Hindlimb muscle (tissue), 1 donor: ENCODE results near the gene LTBP1. TPM values are rescaled to one million over a fixed set of nuclear protein-coding genes. Genes with fewer than 3 reads are reported as not detected.
"Not testable (repeated sequence)": the region's sequence is repeated elsewhere in the genome, so short reads cannot be mapped to it uniquely, and the experiment has no call there.

Experiments used
- DNase-seq: peaks from one replicate; pipeline ENCODE4 v3.0.0-alpha.2; 2013
- polyA plus RNA-seq: library from polyadenylated mRNA; unstranded; fragments of 120-200 nt; gene quantifications from one replicate; pipeline ENCODE4 v1.2.1, GENCODE V29; 2013; ENCODE audit not compliant: insufficient read length

LTBP1 gene
- polyA plus RNA-seq, result 43.3 TPM

GRCh38 chr2:32946314-32947075, at the start of gene LTBP1:
Gene LTBP1 (plus strand): TSS chr2:32946953. CDS start chr2:32947325, 372 bp downstream.
- DNase-seq, result peak; percentile 74

DNA sequence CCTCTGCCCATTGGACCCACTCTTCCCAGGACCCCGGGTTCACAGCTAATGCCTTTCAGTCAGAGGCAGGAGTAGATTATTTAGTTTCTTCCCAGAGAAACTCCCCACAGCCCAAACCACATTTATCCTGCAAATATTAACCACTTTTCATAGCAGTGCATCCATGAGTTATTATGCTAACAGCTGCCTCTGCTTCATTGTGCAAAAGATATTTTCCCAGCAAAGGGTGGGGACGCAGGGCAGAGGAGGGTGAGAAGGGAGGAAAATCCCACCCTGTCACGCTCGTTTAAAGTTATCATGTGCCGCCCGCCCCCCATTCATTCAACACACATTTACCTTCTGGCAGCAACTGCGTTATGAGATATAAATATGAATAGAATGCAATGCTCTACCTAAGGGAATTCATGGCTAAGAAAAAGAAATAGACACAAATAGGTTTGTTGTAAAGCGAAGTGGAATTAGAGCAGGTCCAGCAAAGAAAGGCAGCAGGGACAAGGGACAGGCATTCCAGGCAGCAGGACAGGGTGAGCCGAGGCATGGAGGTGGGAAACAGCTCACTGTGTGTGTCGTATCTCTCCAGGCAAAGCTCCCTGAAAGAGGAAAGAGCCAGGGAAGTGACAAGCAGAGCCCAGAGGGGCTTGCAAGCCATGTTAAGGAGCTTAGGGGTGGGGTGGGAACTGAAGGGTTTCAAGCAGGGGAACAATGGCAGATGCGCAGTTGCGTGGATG, 46.3 kb upstream of the LTBP1 start:
- no peak for DNase-seq

DNA sequence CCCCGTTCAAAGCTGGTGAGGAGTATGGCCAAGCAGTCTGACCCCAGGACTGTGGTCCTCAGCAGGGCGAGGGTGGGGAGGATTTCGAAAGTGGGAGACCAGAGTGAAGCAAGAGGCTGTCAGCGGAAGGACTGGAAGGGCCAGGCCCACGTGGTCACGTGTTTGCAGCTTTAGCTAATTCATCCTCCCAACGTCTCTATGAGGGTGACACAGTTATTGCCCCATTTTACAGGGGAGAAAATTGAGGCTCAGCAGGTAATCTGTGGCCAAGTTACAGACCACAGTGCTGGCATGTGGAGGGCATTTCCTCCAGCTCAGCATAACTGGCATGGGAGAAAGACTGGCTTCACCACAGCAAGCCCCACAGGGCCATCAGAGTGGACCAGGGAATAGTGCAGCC, 45.4 kb upstream of the LTBP1 start:
- no peak for DNase-seq

GRCh38 chr2:32902174-32902573, 44.6 kb upstream of the LTBP1 start:
- no peak for DNase-seq

GRCh38 chr2:32902986-32903385, 43.8 kb upstream of the LTBP1 start:
- no peak for DNase-seq

- DNase-seq, result no peak
Measured at GRCh38 chr2:32904074-32904473, 42.7 kb upstream of the LTBP1 start.

GRCh38 chr2:32904751-32905150, 42.0 kb upstream of the LTBP1 start:
- DNase-seq, result no peak

DNA sequence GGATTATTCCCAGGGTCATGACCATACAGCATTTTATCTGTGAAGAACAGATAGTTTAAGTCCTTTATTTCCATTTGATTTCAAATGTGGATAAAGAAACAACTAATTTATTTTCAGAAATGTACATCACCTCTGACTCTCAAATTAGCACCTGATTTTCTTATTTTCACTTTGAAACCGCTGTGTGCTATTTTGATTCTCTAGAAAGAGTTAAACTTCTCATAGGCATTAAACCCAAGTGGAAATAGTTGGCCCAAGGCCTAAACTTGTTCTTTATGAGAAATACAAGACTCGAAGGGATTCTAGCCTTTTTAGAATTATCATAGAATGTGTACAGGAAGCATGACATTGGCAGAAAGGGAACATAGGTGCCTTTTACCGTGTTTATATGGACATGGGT, 41.5 kb upstream of the LTBP1 start:
- no peak for DNase-seq

GRCh38 chr2:32910883-32911598, 35.7 kb upstream of the LTBP1 start:
- no peak for DNase-seq

GRCh38 chr2:32915694-32916093, 31.1 kb upstream of the LTBP1 start:
- DNase-seq, result no peak

GRCh38 chr2:32918774-32919173, 28.0 kb upstream of the LTBP1 start:
- no peak for DNase-seq

GRCh38 chr2:32919901-32920300, 26.9 kb upstream of the LTBP1 start:
- not testable (repeated sequence) for DNase-seq

DNA sequence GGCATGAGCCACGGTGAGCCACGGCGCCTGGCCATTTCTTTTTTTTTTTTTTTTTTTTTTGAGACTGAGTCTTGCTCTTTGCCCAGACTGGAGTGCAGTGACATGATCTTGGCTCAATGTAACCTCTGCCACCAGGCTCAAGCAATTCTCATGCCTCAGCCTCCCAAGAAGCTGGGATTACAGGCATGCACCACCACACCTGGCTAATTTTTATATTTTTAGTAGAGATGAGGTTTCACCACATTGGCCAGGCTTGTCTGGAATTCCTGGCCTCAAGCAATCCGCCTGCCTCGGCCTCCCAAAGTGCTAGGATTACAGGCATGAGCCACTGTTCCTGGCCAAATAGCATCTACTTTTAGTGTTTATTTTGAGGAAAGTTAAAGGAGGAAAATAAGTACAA, 25.3 kb upstream of the LTBP1 start:
- not testable (repeated sequence) for DNase-seq

DNA sequence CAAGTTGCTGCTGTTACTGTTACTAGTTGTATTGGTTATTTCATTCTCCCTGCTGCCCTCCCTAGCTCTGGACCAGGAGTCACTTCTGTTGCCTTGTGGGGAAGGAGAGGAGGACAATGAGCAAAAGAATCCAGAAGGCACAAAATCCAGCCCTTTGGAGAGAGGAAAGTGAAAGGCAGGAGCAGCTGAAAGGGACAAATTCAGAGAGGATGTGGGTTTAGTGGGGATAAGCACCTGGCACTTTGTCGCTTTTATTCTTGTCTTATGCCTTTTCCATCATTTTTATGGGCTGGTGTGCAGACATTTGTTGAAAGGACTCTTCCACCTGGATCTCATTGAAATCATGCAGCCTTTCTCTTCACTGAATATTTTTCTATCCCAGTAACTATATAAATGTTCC, 24.3 kb upstream of the LTBP1 start:
- no peak for DNase-seq

- no peak for DNase-seq
Measured at GRCh38 chr2:32923109-32923508, 23.6 kb upstream of the LTBP1 start.

- no peak for DNase-seq
Measured at GRCh38 chr2:32925283-32925815, 21.4 kb upstream of the LTBP1 start.

GRCh38 chr2:32925976-32926707, 20.6 kb upstream of the LTBP1 start:
- DNase-seq, result no peak

GRCh38 chr2:32926708-32927084, 20.1 kb upstream of the LTBP1 start:
- DNase-seq, result no peak

DNA sequence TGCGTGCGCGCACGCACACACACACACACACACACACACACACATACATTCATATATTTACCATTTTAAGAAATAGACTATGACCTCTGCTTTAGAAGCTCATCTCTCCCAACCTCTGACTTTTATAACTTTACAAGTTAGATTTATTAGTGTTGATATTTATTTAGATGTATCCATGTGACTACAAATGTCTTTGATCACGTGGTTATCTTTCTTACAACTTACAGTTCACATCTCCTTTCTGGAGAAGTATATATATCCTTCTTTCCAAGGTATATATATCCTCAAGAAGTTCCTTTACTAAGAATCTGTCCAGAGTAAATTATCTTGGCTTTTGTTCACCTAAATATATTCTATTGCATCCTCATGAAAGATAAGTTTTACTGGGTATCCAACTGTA, 16.3 kb upstream of the LTBP1 start:
- no peak for DNase-seq

- no peak for DNase-seq
Measured at GRCh38 chr2:32931519-32931918, 15.2 kb upstream of the LTBP1 start.

- DNase-seq, result no peak
Measured at GRCh38 chr2:32931945-32932709, 14.6 kb upstream of the LTBP1 start.
